OCI-LY7 (cell line): ENCODE results near the gene LGI2.

ENCODE experiments used
- CTCF ChIP-seq: fragments of 200-600 bp; sonication (generic); conservative IDR thresholded peaks from 2 replicates; pipeline ENCODE4 v1.5.1; 2014; ENCODE audit warnings: mild to moderate bottlenecking, antibody characterized with exemption, low read length, moderate library complexity, mixed read lengths
- EZH2phosphoT487 ChIP-seq: fragments of 200-600 bp; sonication (generic); IDR thresholded peaks from 2 replicates; pipeline ENCODE4 v1.6.1; 2018; ENCODE audit warnings: low read depth, borderline replicate concordance, mild to moderate bottlenecking, mixed run types, antibody characterized with exemption, low read length, moderate library complexity, mixed read lengths

- TF ChIP-seq CTCF (no peak), EZH2phosphoT487 (no peak)
These were observed 60.1 kb downstream of the LGI2 start for GRCh38 chr4:24970635-24971034.
